ENCODE data around the gene TDRD12.

DNA sequence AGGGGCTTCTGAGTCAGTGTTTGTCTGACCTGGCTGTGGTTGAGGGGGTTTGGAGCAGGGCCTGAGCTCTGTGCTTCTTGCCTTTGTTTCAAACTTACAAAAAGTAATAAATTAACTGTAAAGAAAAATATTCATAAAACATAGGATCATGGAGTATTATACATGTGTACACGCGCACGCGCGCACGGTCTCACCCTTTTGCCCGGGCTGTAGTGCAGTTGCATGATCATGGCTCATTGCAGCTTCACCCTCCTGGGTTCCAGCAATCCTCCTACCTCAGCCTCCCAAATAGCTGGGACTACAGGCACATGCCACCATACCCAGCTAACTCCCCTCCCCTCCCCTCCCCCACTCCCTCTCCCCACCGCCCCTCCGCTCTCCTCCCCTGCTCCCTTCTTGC, 23.5 kb downstream of the TDRD12 start:
- TF ChIP-seq ZNF33A (CRISPR knock-in tag; IDR thresholded peaks at IDR 0.05; ENCODE audit: borderline replicate concordance) (no peak), FOSL1 (CRISPR knock-in tag; IDR thresholded peaks at IDR 0.05; ENCODE audit: borderline replicate concordance) (no peak)

All from HepG2 (cell line).